Ovary (tissue), 3 donors: ENCODE data around the gene COMMD3.

Source experiments
- CTCF ChIP-seq, 3 donors: fragments of 450-650 bp in 2 of 3; fragments of 200-600 bp in 1 of 3; IDR thresholded peaks; one replicate each; pipeline versions ENCODE4 v1.5.1 to v1.8.0; 2016 to 2022; ENCODE audit warnings: antibody characterized with exemption in 3 of 3, mild to moderate bottlenecking in 1 of 3
- EP300 ChIP-seq: sonication (generic); formaldehyde crosslinking; IDR thresholded peaks from one replicate; pipeline ENCODE4 v1.6.1; 2017; ENCODE audit warnings: antibody characterized with exemption
- POLR2A ChIP-seq: fragments of 450-650 bp; IDR thresholded peaks from one replicate; pipeline ENCODE4 v1.6.1; 2017; ENCODE audit warnings: antibody characterized with exemption, mild to moderate bottlenecking, moderate library complexity
- donor health status: DM: no; HTN: no; CAD: no.

GRCh38 chr10:22320591-22321155 is 4.5 kb downstream of the COMMD3 start, which contains the start of gene BMI1:
- TF ChIP-seq CTCF (IDR thresholded peaks at IDR 0.05) (no peak), EP300 (no peak), POLR2A (no peak)
